HUES6 (cell line): ENCODE data around the gene MIGA1.
"Not testable (repeated sequence)": the region's sequence is repeated elsewhere in the genome, so short reads cannot be mapped to it uniquely, and the experiment has no call there.

Experiments used
- H3K27ac ChIP-seq: 2 replicates; pipeline ENCODE4 v1.7.0; 2013; ENCODE audit warnings: low read depth, mild to moderate bottlenecking, low read length, inconsistent platforms
- H3K27me3 ChIP-seq: 2 replicates; pipeline ENCODE4 v1.6.1; 2013; ENCODE audit warnings: low read length; ENCODE audit not compliant: control insufficient read depth, insufficient read depth
- H3K36me3 ChIP-seq: 2 replicates; pipeline ENCODE4 v1.6.1; 2013; ENCODE audit warnings: low read length; ENCODE audit not compliant: control insufficient read depth, insufficient read depth
- H3K4me1 ChIP-seq: 2 replicates; pipeline ENCODE4 v1.6.1; 2013; ENCODE audit warnings: low read length; ENCODE audit not compliant: control insufficient read depth, insufficient read depth
- H3K4me3 ChIP-seq: 2 replicates; pipeline ENCODE4 v1.5.1; 2013; ENCODE audit warnings: low read depth, low read length
- H3K9ac ChIP-seq: one replicate; pipeline ENCODE4 v1.6.1; 2013; ENCODE audit warnings: mild to moderate bottlenecking, low read length
- H3K9me3 ChIP-seq: 2 replicates; pipeline ENCODE4 v1.6.1; 2013; ENCODE audit warnings: low read depth, low read length; ENCODE audit not compliant: control insufficient read depth, insufficient read depth

Gene MIGA1

DNA sequence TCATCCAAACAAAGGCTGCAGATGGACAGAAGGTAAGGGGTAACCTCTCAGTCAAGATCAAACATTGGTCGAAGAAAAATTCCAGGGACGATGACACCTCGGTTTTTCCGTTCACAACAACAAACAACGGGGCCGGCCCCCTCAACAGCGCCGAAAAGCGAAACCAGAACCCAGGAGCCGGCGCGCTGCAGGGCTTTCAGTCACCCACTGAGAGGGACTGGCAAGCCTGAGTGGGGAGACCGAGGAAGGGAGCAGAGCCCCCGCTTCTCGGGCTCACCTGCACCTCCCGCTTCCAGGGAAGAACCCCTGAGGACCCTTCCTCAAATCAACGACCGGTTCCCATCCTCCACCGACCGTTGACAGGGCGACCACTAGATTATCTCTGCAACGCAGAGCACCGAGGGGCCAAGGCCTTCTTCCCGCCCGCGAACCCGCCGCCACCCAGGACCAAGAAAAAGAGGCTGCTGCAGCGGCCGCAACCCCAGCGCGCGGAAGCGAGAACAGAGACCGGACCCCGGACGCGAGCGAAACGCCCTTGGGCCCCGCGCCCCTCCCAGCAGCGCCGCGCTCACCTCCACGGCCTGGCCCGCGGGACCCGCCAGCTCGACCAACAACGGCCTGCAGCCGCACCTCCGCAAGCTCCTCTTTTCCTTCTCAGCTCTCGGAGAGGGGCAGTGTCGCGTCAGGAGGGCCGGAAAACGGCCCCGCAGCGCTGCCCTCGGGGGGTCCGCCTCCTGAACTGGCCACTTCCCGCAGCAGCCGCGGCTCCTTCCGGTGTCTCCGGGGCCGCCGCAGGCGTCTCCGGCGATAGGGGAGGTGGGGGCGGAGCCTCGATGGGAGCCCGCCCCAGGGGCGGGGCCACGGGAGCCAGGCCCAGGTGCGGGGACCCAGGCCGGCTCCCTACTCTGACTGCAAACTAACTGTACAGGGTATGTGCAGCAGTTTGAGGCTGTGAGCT is 20.1 kb upstream of the MIGA1 start, which contains the start of gene USP33:
TSS of gene USP33 (minus strand) at position 782 of the 958 bp plus-strand sequence. CDS start 18,155 bp downstream, outside the sequence.
- Histone ChIP-seq H3K27me3 (no peaks in the 10 kb centered on the region), H3K4me1 (peaks cover 8% of the 10 kb centered on the region; the same call in 1 of the 2 replicates), H3K36me3 (no peaks in the 10 kb centered on the region), H3K9me3 (no peaks in the 10 kb centered on the region), H3K27ac (peak within 1 kb of the TSS; percentile 87), H3K4me3 (peak within 1 kb of the TSS; percentile 98), H3K9ac (peak within 1 kb of the TSS; percentile 91)

GRCh38 chr1:77762072-77762476 is 17.4 kb upstream of the MIGA1 start:
- H3K27me3 ChIP-seq: no peaks in the 10 kb centered on the region
- H3K27ac ChIP-seq: no peak overlapping the region
- H3K4me1 ChIP-seq: peaks cover 8% of the 10 kb centered on the region; the same call in 1 of the 2 replicates
- no peak overlapping the region for H3K9ac ChIP-seq
- no peak overlapping the region for H3K4me3 ChIP-seq
- no peaks in the 10 kb centered on the region for H3K36me3 ChIP-seq
- no peaks in the 10 kb centered on the region for H3K9me3 ChIP-seq

GRCh38 chr1:77768006-77768405 is 11.4 kb upstream of the MIGA1 start:
- Histone ChIP-seq H3K36me3 (no peaks in the 10 kb centered on the region), H3K27me3 (no peaks in the 10 kb centered on the region), H3K9me3 (no peaks in the 10 kb centered on the region), H3K4me3 (no peak overlapping the region), H3K4me1 (no peaks in the 10 kb centered on the region), H3K27ac (no peak overlapping the region), H3K9ac (no peak overlapping the region)

DNA sequence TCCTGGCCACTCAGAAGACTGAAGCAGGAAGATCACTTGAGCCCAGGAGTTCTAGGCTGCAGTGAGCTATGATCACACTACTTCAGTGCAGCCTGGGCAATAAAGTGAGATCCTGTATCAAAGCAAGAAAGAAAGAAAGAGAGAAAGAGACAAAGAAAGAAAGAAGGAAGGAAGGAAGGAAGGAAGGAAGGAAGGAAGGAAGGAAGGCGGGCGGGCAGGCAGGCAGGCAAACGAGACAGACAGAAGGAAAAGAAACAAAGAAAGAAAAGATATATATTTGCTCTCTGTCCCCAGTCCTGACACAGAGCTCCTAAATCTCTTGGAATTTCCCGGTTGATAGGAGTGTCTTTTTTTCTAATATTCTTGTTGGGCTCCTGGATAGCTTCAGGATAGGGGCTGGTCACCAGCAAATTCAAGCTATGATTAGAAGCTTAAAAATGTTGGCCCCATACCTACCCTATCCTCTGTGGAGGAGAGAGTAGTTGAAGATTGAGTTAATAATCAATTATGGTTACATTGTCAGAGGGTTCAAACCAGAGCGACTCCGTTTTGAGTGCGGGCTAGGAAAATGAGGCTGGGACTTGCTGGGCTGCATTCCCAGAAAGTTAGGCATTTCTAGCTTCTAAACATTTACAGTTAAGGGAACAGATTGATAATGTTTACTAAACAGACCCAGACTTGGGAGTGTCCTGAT is 3.3 kb upstream of the MIGA1 start:
- no peak overlapping the region for H3K27ac ChIP-seq
- no peaks in the 10 kb centered on the region for H3K9me3 ChIP-seq
- no peak overlapping the region for H3K4me3 ChIP-seq
- H3K9ac ChIP-seq: no peak overlapping the region
- no peaks in the 10 kb centered on the region for H3K36me3 ChIP-seq
- H3K27me3 ChIP-seq: no peaks in the 10 kb centered on the region
- H3K4me1 ChIP-seq: no peaks in the 10 kb centered on the region

GRCh38 chr1:77781683-77782082 is 2.2 kb downstream of the MIGA1 start:
- H3K4me3 ChIP-seq: no peak overlapping the region
- H3K9ac ChIP-seq: no peak overlapping the region
- H3K9me3 ChIP-seq: peaks cover 13% of the 10 kb centered on the region

DNA sequence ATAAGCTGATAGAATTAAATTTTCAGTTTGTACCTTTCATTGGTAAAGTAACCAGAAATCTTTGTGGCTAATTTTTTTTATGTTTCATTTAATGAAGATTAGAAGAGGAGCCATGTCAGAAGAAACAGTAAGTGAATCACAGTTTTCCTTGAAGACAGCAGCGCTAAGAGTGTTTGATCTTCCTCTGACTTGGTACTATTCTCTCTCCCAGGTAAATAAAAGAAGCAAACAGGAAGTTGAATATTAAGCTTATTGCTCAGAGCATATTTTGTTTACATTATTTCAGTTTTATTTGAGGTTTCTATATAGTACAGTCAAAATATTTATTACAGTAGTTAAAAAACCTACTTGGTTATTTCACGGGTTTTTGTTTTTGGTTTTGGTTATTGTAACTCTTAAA is 3.7 kb downstream of the MIGA1 start:
- Histone ChIP-seq H3K4me3 (no peak overlapping the region), H3K4me1 (no peaks in the 10 kb centered on the region), H3K9me3 (peaks cover 13% of the 10 kb centered on the region), H3K36me3 (peaks cover 28% of the 10 kb centered on the region), H3K27me3 (no peaks in the 10 kb centered on the region), H3K27ac (no peak overlapping the region), H3K9ac (no peak overlapping the region)

More at GRCh38 chr1:77781683-77782082, 2.2 kb downstream of the MIGA1 start:
- Histone ChIP-seq H3K27me3 (no peaks in the 10 kb centered on the region), H3K36me3 (peaks cover 23% of the 10 kb centered on the region), H3K4me1 (no peaks in the 10 kb centered on the region), H3K27ac (no peak overlapping the region)

- not testable (repeated sequence) for H3K27me3 ChIP-seq, H3K9ac ChIP-seq, H3K27ac ChIP-seq, H3K4me1 ChIP-seq, H3K4me3 ChIP-seq
- Histone ChIP-seq H3K9me3 (peaks cover 13% of the 10 kb centered on the region), H3K36me3 (peaks cover 30% of the 10 kb centered on the region)
Measured at GRCh38 chr1:77786093-77786741, 6.8 kb downstream of the MIGA1 start.

GRCh38 chr1:77794550-77794949 is 15.1 kb downstream of the MIGA1 start:
- Histone ChIP-seq H3K9me3 (no peaks in the 10 kb centered on the region), H3K27ac (no peak overlapping the region), H3K36me3 (no peaks in the 10 kb centered on the region; the same call in 1 of the 2 replicates)

DNA sequence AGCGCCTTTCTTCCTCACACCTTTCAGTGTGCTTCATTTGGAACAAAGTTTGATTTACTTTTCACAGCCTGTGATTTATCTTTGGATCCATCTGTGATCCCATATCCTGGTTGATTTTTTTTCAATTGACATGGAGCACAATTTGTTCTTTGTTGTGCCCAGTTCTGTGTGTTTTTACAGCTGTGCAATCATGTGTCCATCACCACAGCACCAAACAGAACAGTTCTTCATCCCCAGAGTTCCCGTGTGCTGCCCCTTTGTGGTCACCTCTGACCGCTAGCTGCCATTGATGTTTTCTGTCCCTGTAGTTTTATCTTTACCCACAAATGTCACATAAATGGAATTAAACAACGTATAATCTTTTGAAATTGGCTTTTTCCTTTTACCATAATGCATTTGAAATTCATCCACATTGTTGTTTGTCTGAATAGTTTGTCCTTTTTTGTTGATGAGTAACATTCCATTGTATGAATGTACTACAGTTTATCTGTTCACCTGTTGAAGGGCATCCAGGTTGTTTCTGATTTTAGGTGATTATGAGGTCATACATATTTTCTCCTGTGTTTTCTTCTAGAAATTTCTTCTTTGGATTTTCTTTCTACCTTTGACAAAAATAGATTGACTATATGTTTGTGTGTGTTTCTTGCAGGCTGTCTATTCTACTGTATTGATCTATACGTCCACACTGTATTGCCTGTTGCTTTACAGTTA is 17.4 kb downstream of the MIGA1 start:
- Histone ChIP-seq H3K4me3 (no peak overlapping the region), H3K27ac (no peak overlapping the region), H3K27me3 (no peaks in the 10 kb centered on the region), H3K36me3 (no peaks in the 10 kb centered on the region), H3K9ac (no peak overlapping the region), H3K4me1 (no peaks in the 10 kb centered on the region), H3K9me3 (no peaks in the 10 kb centered on the region)

More at GRCh38 chr1:77794550-77794949, 15.1 kb downstream of the MIGA1 start:
- Histone ChIP-seq H3K9ac (no peak overlapping the region), H3K27me3 (no peaks in the 10 kb centered on the region), H3K4me1 (no peaks in the 10 kb centered on the region), H3K4me3 (no peak overlapping the region)

- Histone ChIP-seq H3K4me1 (no peaks in the 10 kb centered on the region), H3K27me3 (no peaks in the 10 kb centered on the region), H3K36me3 (no peaks in the 10 kb centered on the region), H3K4me3 (no peak overlapping the region), H3K9ac (no peak overlapping the region), H3K27ac (no peak overlapping the region), H3K9me3 (no peaks in the 10 kb centered on the region)
Measured at GRCh38 chr1:77797991-77798390, 18.5 kb downstream of the MIGA1 start.
